Activated gamma-delta T cell treated with Interleukin-2 at 50 U/mL for 16 hours (primary cell): ENCODE measurements around the gene IFI6.

Experiments
- DNase-seq: peaks from one replicate; pipeline ENCODE4 v3.0.0-alpha.2; 2020

Gene IFI6

GRCh38 chr1:27669876-27670275 is 2.1 kb downstream of the IFI6 start:
- DNase-seq = no peak

GRCh38 chr1:27668808-27669723 is 2.9 kb downstream of the IFI6 start:
- peak; percentile 90 for DNase-seq

GRCh38 chr1:27668121-27668807 is 3.7 kb downstream of the IFI6 start:
- no peak for DNase-seq

- no peak for DNase-seq
Observed at GRCh38 chr1:27666791-27667254, 5.2 kb downstream of the IFI6 start.

- DNase-seq = no peak
Observed at GRCh38 chr1:27666294-27666693, 5.7 kb downstream of the IFI6 start.

GRCh38 chr1:27665016-27665651 is 6.9 kb downstream of the IFI6 start:
- DNase-seq = no peak

GRCh38 chr1:27664291-27664690 is 7.7 kb downstream of the IFI6 start:
- DNase-seq = no peak

GRCh38 chr1:27662707-27663393 is 9.1 kb downstream of the IFI6 start:
- peak; percentile 93 for DNase-seq

GRCh38 chr1:27662261-27662660 is 9.7 kb downstream of the IFI6 start:
- DNase-seq = no peak

- DNase-seq = no peak
Observed at GRCh38 chr1:27661412-27662075, 10.4 kb downstream of the IFI6 start.

- DNase-seq = no peak
Observed at GRCh38 chr1:27660300-27660835, 11.6 kb downstream of the IFI6 start.

- DNase-seq = peak; percentile 84
Observed at GRCh38 chr1:27659497-27660299, 12.3 kb downstream of the IFI6 start.

- DNase-seq = no peak
Observed at GRCh38 chr1:27658951-27659496, 13.0 kb downstream of the IFI6 start.

- no peak for DNase-seq
Observed at GRCh38 chr1:27656157-27656893, 15.7 kb downstream of the IFI6 start.

GRCh38 chr1:27655151-27655937 is 16.6 kb downstream of the IFI6 start:
- no peak for DNase-seq

- no peak for DNase-seq
Observed at GRCh38 chr1:27652111-27652864, 19.7 kb downstream of the IFI6 start.

- no peak for DNase-seq
Observed at GRCh38 chr1:27650539-27651175, 21.3 kb downstream of the IFI6 start.

GRCh38 chr1:27650171-27650538 is 21.8 kb downstream of the IFI6 start:
- no peak for DNase-seq
